T1000 (cell line): Measurements from ENCODE around the gene JAK2.
"Not testable (repeated sequence)": the region's sequence is repeated elsewhere in the genome, so short reads cannot be mapped to it uniquely, and the experiment has no call there.

ENCODE experiments used
- DNase-seq: peaks from one replicate; lab custom pipeline; 2025; ENCODE audit warnings: mixed read lengths; lab: John Stamatoyannopoulos, UW

JAK2 gene

GRCh38 chr9:4980086-4980727 is 4.9 kb upstream of the JAK2 start:
- DNase-seq = no peak

- DNase-seq = no peak
Observed at GRCh38 chr9:4982721-4983482, 2.2 kb upstream of the JAK2 start.

GRCh38 chr9:4983601-4984165 is 1.4 kb upstream of the JAK2 start:
- DNase-seq = no peak

- no peak for DNase-seq
Observed at GRCh38 chr9:4984171-4984620, 876 bp upstream of the JAK2 start.

- DNase-seq = no peak
Observed at GRCh38 chr9:4985386-4986266, 554 bp downstream of the JAK2 start.

- DNase-seq = no peak
Observed at GRCh38 chr9:4986296-4986695, 1.2 kb downstream of the JAK2 start.

GRCh38 chr9:4986783-4987182 is 1.7 kb downstream of the JAK2 start:
- no peak for DNase-seq

GRCh38 chr9:4987961-4988421 is 2.9 kb downstream of the JAK2 start:
- peak; percentile 14 for DNase-seq

- no peak for DNase-seq
Observed at GRCh38 chr9:4992872-4993271, 7.8 kb downstream of the JAK2 start.

GRCh38 chr9:4994166-4994890 is 9.3 kb downstream of the JAK2 start:
- DNase-seq = no peak

GRCh38 chr9:4997196-4997595 is 12.1 kb downstream of the JAK2 start:
- no peak for DNase-seq

GRCh38 chr9:4997631-4998030 is 12.6 kb downstream of the JAK2 start:
- DNase-seq = no peak

- no peak for DNase-seq
Observed at GRCh38 chr9:5002811-5003210, 17.7 kb downstream of the JAK2 start.

- no peak for DNase-seq
Observed at GRCh38 chr9:5004481-5004880, 19.4 kb downstream of the JAK2 start.

GRCh38 chr9:5008202-5008601 is 23.1 kb downstream of the JAK2 start:
- DNase-seq = no peak

- DNase-seq = no peak
Observed at GRCh38 chr9:5013374-5013773, 28.3 kb downstream of the JAK2 start.

- DNase-seq = no peak
Observed at GRCh38 chr9:5015934-5016333, 30.9 kb downstream of the JAK2 start.

GRCh38 chr9:5025416-5025815 is 40.3 kb downstream of the JAK2 start:
- no peak for DNase-seq

- DNase-seq = not testable (repeated sequence)
Observed at GRCh38 chr9:5031941-5032340, 46.9 kb downstream of the JAK2 start.

- no peak for DNase-seq
Observed at GRCh38 chr9:5040730-5041389, 55.8 kb downstream of the JAK2 start.
